ENCODE measurements around the gene MUC5AC.
"Not testable (repeated sequence)": the region's sequence is repeated elsewhere in the genome, so short reads cannot be mapped to it uniquely, and the experiment has no call there.

The MUC5AC gene

GRCh38 chr11:1157645-1158591 is at the start of gene MUC5AC:
TSS of gene MUC5AC (plus strand) at chr11:1157953. CDS start at chr11:1158000, 47 bp downstream.
- DNase-seq (ENCODE audit: low spot score): no peak
- H3K27ac Mint-ChIP-seq: no peak within 1 kb of the TSS
- no peaks in the 10 kb centered on the region for H3K27me3 Mint-ChIP-seq (ENCODE audit: low read depth)
- H3K4me1 Mint-ChIP-seq (ENCODE audit: low read depth): no peaks in the 10 kb centered on the region
- no peaks in the 10 kb centered on the region for H3K9me3 Mint-ChIP-seq
- H3K4me3 Mint-ChIP-seq: no peak within 1 kb of the TSS
- H3K36me3 Mint-ChIP-seq (ENCODE audit: low read depth): no peaks in the 10 kb centered on the region

- Mint-ChIP-seq H3K27me3 (ENCODE audit: low read depth) (no peaks in the 10 kb centered on the region), H3K4me1 (ENCODE audit: low read depth) (no peaks in the 10 kb centered on the region), H3K9me3 (no peaks in the 10 kb centered on the region), H3K27ac (no peak overlapping the region), H3K36me3 (ENCODE audit: low read depth) (no peaks in the 10 kb centered on the region), H3K4me3 (no peak overlapping the region)
- no peak for DNase-seq (ENCODE audit: low spot score)
Measured at GRCh38 chr11:1108246-1108900, 49.4 kb upstream of the MUC5AC start.

GRCh38 chr11:1109101-1109917 is 48.4 kb upstream of the MUC5AC start:
- Mint-ChIP-seq H3K4me3 (no peak overlapping the region), H3K27me3 (ENCODE audit: low read depth) (no peaks in the 10 kb centered on the region), H3K9me3 (no peaks in the 10 kb centered on the region), H3K36me3 (ENCODE audit: low read depth) (no peaks in the 10 kb centered on the region), H3K27ac (no peak overlapping the region), H3K4me1 (ENCODE audit: low read depth) (no peaks in the 10 kb centered on the region)
- DNase-seq (ENCODE audit: low spot score): no peak

GRCh38 chr11:1109918-1110705 is 47.6 kb upstream of the MUC5AC start:
- Mint-ChIP-seq H3K4me3 (no peak overlapping the region), H3K9me3 (no peaks in the 10 kb centered on the region), H3K27me3 (ENCODE audit: low read depth) (no peaks in the 10 kb centered on the region), H3K4me1 (ENCODE audit: low read depth) (no peaks in the 10 kb centered on the region), H3K27ac (no peak overlapping the region), H3K36me3 (ENCODE audit: low read depth) (no peaks in the 10 kb centered on the region)
- DNase-seq (ENCODE audit: low spot score): no peak

- Mint-ChIP-seq H3K27ac (no peak overlapping the region), H3K36me3 (ENCODE audit: low read depth) (no peaks in the 10 kb centered on the region), H3K4me3 (no peak overlapping the region), H3K27me3 (ENCODE audit: low read depth) (no peaks in the 10 kb centered on the region), H3K9me3 (no peaks in the 10 kb centered on the region), H3K4me1 (ENCODE audit: low read depth) (no peaks in the 10 kb centered on the region)
- DNase-seq (ENCODE audit: low spot score): no peak
Measured at GRCh38 chr11:1111545-1112212, 46.1 kb upstream of the MUC5AC start.

GRCh38 chr11:1112351-1113191 is 45.2 kb upstream of the MUC5AC start:
- Mint-ChIP-seq H3K4me3 (no peak overlapping the region), H3K9me3 (no peaks in the 10 kb centered on the region), H3K27me3 (ENCODE audit: low read depth) (no peaks in the 10 kb centered on the region), H3K27ac (no peak overlapping the region), H3K36me3 (ENCODE audit: low read depth) (no peaks in the 10 kb centered on the region), H3K4me1 (ENCODE audit: low read depth) (no peaks in the 10 kb centered on the region)
- no peak for DNase-seq (ENCODE audit: low spot score)

- DNase-seq (ENCODE audit: low spot score): no peak
- Mint-ChIP-seq H3K4me3 (no peak overlapping the region), H3K36me3 (ENCODE audit: low read depth) (no peaks in the 10 kb centered on the region), H3K9me3 (no peaks in the 10 kb centered on the region), H3K4me1 (ENCODE audit: low read depth) (no peaks in the 10 kb centered on the region), H3K27me3 (ENCODE audit: low read depth) (no peaks in the 10 kb centered on the region), H3K27ac (no peak overlapping the region)
Measured at GRCh38 chr11:1113405-1114201, 44.1 kb upstream of the MUC5AC start.

- DNase-seq (ENCODE audit: low spot score); H3K4me3 Mint-ChIP-seq; H3K27ac Mint-ChIP-seq: not testable (repeated sequence)
Measured at GRCh38 chr11:1115292-1115691, 42.5 kb upstream of the MUC5AC start.

GRCh38 chr11:1116104-1116503 is 41.6 kb upstream of the MUC5AC start:
- no peak for DNase-seq (ENCODE audit: low spot score)
- H3K4me1 Mint-ChIP-seq (ENCODE audit: low read depth): no peaks in the 10 kb centered on the region
- H3K9me3 Mint-ChIP-seq: no peaks in the 10 kb centered on the region
- no peaks in the 10 kb centered on the region for H3K36me3 Mint-ChIP-seq (ENCODE audit: low read depth)
- no peaks in the 10 kb centered on the region for H3K27me3 Mint-ChIP-seq (ENCODE audit: low read depth)
- H3K27ac Mint-ChIP-seq: no peak overlapping the region
- H3K4me3 Mint-ChIP-seq: no peak overlapping the region

More at GRCh38 chr11:1115292-1115691, 42.5 kb upstream of the MUC5AC start:
- not testable (repeated sequence) for H3K4me1 Mint-ChIP-seq (ENCODE audit: low read depth); H3K27me3 Mint-ChIP-seq (ENCODE audit: low read depth); H3K9me3 Mint-ChIP-seq; H3K36me3 Mint-ChIP-seq (ENCODE audit: low read depth)

- H3K36me3 Mint-ChIP-seq (ENCODE audit: low read depth): no peaks in the 10 kb centered on the region
- no peak overlapping the region for H3K4me3 Mint-ChIP-seq
- no peaks in the 10 kb centered on the region for H3K9me3 Mint-ChIP-seq
- DNase-seq (ENCODE audit: low spot score): no peak
- no peaks in the 10 kb centered on the region for H3K4me1 Mint-ChIP-seq (ENCODE audit: low read depth)
- no peaks in the 10 kb centered on the region for H3K27me3 Mint-ChIP-seq (ENCODE audit: low read depth)
- no peak overlapping the region for H3K27ac Mint-ChIP-seq
Measured at GRCh38 chr11:1116666-1117390, 40.9 kb upstream of the MUC5AC start.

GRCh38 chr11:1117992-1118391 is 39.8 kb upstream of the MUC5AC start:
- no peaks in the 10 kb centered on the region for H3K27me3 Mint-ChIP-seq (ENCODE audit: low read depth)
- no peak for DNase-seq (ENCODE audit: low spot score)
- no peaks in the 10 kb centered on the region for H3K9me3 Mint-ChIP-seq

More at GRCh38 chr11:1117992-1118391, 39.8 kb upstream of the MUC5AC start:
- Mint-ChIP-seq H3K4me3 (no peak overlapping the region), H3K27ac (no peak overlapping the region), H3K36me3 (ENCODE audit: low read depth) (no peaks in the 10 kb centered on the region), H3K4me1 (ENCODE audit: low read depth) (no peaks in the 10 kb centered on the region)
